IPS DF 6.9 (cell line): ENCODE measurements around the gene BCL10.
"Not testable (repeated sequence)": the region's sequence is repeated elsewhere in the genome, so short reads cannot be mapped to it uniquely, and the experiment has no call there.

Experiments used
- DNase-seq: peaks from one replicate; pipeline ENCODE4 v3.0.0-alpha.2; 2013; ENCODE audit warnings: low read depth, low spot score
- H3K27ac ChIP-seq: one replicate; pipeline ENCODE4 v1.5.1; 2013; ENCODE audit warnings: low read length, control low read depth
- H3K27me3 ChIP-seq: 2 replicates; pipeline ENCODE4 v1.6.1; 2013; ENCODE audit warnings: mild to moderate bottlenecking, low read length; ENCODE audit not compliant: control insufficient read depth, insufficient read depth
- H3K36me3 ChIP-seq: 2 replicates; pipeline ENCODE4 v1.6.1; 2013; ENCODE audit warnings: low read length; ENCODE audit not compliant: control insufficient read depth, insufficient read depth
- H3K4me1 ChIP-seq: 2 replicates; pipeline ENCODE4 v1.6.1; 2013; ENCODE audit warnings: low read length; ENCODE audit not compliant: control insufficient read depth, insufficient read depth
- H3K4me3 ChIP-seq: 2 replicates; pipeline ENCODE4 v1.5.1; 2013; ENCODE audit warnings: mild to moderate bottlenecking, low read length
- H3K9me3 ChIP-seq: 2 replicates; pipeline ENCODE4 v1.6.1; 2013; ENCODE audit warnings: low read length, inconsistent platforms; ENCODE audit not compliant: control insufficient read depth, insufficient read depth
- WGBS: extraction: QIAGEN DNeasy Blood & Tissue Kit; methylation state at CpG from one replicate; pipeline ENCODE4 v1.1.7; 2013; ENCODE audit warnings: mixed read lengths, missing lambda C conversion rate; ENCODE audit not compliant: insufficient read length, insufficient coverage; 5-methylcytosine and 5-hydroxymethylcytosine counted together

The BCL10 gene

DNA sequence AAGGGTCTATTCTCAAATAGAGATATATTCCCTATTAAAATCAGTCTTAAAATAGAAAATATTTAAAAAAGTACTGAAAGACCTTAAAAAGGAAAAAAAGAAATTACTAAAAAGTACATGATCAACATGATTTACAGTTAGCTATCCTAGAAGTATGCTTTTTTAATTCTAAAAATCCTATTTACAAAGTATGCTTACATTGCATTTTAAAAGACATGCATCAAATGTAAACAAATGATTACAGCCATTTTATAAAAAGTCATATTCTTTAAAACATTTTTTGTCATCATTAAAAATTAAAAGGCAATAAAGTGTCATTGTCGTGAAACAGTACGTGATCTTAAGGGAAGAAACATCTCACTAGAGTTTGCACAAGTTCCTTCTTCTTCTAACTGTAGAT, 9.1 kb downstream of the BCL10 start:
- no peaks in the 10 kb centered on the region for H3K4me1 ChIP-seq
- no peaks in the 10 kb centered on the region for H3K9me3 ChIP-seq
- H3K4me3 ChIP-seq = no peak overlapping the region
- H3K36me3 ChIP-seq = peaks cover 7% of the 10 kb centered on the region; the same call in 1 of the 2 replicates
- no peaks in the 10 kb centered on the region for H3K27me3 ChIP-seq
- no peak for DNase-seq
- H3K27ac ChIP-seq = no peak overlapping the region
- no CpG with 5 or more reads among the region's 2 CpGs for WGBS

GRCh38 chr1:85264150-85264549, 12.3 kb downstream of the BCL10 start:
- H3K36me3 ChIP-seq = peaks cover 4% of the 10 kb centered on the region; the same call in 1 of the 2 replicates
- H3K4me3 ChIP-seq = no peak overlapping the region
- no CpG with 5 or more reads among the region's 2 CpGs for WGBS
- H3K27ac ChIP-seq = no peak overlapping the region
- H3K4me1 ChIP-seq = no peaks in the 10 kb centered on the region
- H3K27me3 ChIP-seq = no peaks in the 10 kb centered on the region
- DNase-seq = no peak
- no peaks in the 10 kb centered on the region for H3K9me3 ChIP-seq

- H3K9me3 ChIP-seq = no peaks in the 10 kb centered on the region
- no peaks in the 10 kb centered on the region for H3K4me1 ChIP-seq
- no peak overlapping the region for H3K4me3 ChIP-seq
- no peak overlapping the region for H3K27ac ChIP-seq
- DNase-seq = no peak
- no peaks in the 10 kb centered on the region for H3K27me3 ChIP-seq
- H3K36me3 ChIP-seq = no peaks in the 10 kb centered on the region
Observed at GRCh38 chr1:85262985-85263384, 13.4 kb downstream of the BCL10 start.

DNA sequence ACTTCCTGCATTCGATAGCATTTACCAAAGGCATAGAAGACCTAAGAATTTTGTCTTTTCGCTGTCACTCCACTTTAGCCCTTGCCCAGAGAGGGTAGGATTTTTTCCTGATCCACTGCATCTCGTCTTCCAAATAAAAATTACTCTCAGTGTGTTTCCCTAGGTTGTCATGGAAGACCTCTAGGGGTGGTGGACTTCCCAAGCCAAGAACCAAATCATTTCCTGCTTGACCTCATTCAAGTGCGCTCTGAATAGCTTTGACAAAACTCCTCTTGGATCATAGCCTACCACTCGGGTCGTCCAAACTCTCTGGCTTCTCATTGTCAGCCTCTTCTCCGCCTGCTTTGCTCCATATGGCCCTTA, 16.5 kb downstream of the BCL10 start:
- no peaks in the 10 kb centered on the region; the same call in 1 of the 2 replicates for H3K36me3 ChIP-seq
- H3K4me1 ChIP-seq = no peaks in the 10 kb centered on the region
- no CpG with 5 or more reads among the region's 7 CpGs for WGBS
- no peak overlapping the region for H3K27ac ChIP-seq
- no peak overlapping the region for H3K4me3 ChIP-seq
- no peaks in the 10 kb centered on the region for H3K9me3 ChIP-seq
- H3K27me3 ChIP-seq = no peaks in the 10 kb centered on the region
- no peak for DNase-seq

DNA sequence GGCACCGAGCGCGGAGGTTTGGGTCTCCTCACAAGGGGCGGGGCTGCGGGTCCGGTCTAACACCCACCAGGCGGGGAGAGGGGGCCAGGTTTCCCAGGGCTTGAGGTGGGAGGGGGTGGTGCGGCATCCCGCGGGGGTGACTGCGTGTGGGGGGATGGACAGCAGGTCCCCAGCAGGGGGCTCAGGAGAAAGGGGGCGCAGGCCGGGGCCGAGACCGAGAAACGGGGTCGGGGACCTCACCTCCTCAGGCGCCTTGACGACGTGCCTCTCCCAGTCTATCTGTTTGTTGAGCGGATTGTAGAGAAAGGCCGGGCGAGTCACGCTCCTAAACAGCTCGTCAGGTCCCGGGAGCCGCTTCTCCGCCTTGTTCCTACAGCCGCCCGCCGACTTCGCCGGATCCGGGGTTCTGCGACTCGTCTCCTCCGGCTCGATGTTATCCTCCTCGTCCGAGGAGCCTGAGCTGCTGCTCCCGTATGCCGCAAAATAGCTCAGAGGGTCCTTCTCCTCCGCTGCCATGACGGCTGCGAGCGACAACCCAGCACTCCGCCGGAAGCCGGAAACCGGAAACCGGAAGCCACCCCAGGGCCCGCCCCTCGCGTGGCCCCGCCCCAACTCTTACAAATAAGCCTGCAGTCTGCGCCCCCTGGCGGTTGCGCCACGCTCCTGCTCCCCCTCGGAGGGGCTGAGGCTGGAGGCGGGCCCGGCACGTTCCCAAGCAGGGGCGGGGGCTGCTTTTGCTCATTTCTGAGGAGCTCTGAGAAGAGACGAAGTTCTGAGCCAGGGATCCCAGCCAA, 17.1 kb downstream of the BCL10 start, which contains the start of gene C1orf52:
TSS of gene C1orf52 (minus strand) at position 545 of the 794 bp plus-strand sequence. CDS start at position 516, 29 bp downstream.
- DNase-seq = peak; percentile 83
- Histone ChIP-seq H3K9me3 (no peaks in the 10 kb centered on the region), H3K4me3 (peak within 1 kb of the TSS; percentile 94), H3K27ac (no peak within 1 kb of the TSS), H3K36me3 (no peaks in the 10 kb centered on the region; the same call in 1 of the 2 replicates), H3K4me1 (no peaks in the 10 kb centered on the region), H3K27me3 (no peaks in the 10 kb centered on the region)
- no CpG with 5 or more reads among the region's 65 CpGs for WGBS

DNA sequence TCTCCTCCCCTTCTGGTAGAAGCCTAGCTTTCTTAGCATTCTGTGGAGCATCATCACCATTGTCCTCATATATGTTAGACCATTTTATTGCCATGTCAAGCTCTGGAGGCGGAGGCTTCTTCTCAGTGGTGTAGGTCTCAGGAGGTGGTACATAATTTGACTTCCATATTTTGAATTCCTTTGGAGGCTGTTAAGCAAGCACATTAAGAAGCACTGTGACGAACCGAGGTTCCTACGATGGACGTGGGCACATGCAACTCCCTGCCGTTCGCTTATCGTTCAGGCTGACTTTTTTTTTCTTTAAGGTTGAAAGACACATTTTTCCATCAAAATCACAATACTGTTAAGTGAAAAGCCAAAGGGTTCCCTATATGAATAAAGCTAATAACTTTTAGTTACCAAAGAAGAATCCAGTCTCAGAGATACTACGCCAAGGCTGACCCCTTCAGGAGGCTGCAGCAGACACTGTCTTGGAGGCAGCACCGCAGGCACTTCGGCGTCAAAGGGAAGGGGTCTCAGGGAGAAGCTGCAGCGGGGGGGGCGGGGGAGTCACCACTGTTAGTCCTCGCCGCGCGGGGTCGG, 17.8 kb downstream of the BCL10 start:
- no peak for DNase-seq
- Histone ChIP-seq H3K36me3 (no peaks in the 10 kb centered on the region; the same call in 1 of the 2 replicates), H3K4me3 (peak overlapping the region; percentile 94), H3K27ac (no peak overlapping the region), H3K9me3 (no peaks in the 10 kb centered on the region), H3K27me3 (no peaks in the 10 kb centered on the region), H3K4me1 (no peaks in the 10 kb centered on the region)
- no CpG with 5 or more reads among the region's 19 CpGs for WGBS

DNA sequence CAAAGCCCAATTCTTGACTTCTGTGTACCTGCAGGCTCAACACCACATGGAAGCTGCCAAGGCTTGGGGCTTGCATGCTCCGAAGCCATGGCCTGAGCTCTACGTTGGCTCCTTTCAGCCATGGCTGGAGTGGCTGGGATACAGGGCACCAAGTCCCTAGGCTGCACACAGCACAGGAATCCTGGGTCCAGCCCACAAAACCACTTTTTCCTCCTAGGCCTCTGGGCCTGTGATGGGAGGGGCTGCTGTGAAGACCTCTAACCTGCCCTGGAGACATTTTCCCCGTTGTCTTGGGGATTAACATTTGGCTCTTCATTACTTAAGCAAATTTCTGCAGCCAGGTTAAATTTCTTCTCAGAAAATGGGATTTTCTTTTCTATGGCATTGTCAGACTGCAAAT, 27.4 kb downstream of the BCL10 start:
- H3K4me1 ChIP-seq, H3K4me3 ChIP-seq, DNase-seq, H3K36me3 ChIP-seq, H3K27ac ChIP-seq, H3K9me3 ChIP-seq, H3K27me3 ChIP-seq: not testable (repeated sequence)
- WGBS = no CpG with 5 or more reads among the region's 3 CpGs

- Histone ChIP-seq H3K27ac (no peak overlapping the region), H3K27me3 (no peaks in the 10 kb centered on the region), H3K36me3 (no peaks in the 10 kb centered on the region), H3K9me3 (no peaks in the 10 kb centered on the region), H3K4me1 (no peaks in the 10 kb centered on the region), H3K4me3 (no peak overlapping the region)
- no peak for DNase-seq
- WGBS = no CpG with 5 or more reads among the region's 1 CpG
Observed at GRCh38 chr1:85245891-85246290, 30.5 kb downstream of the BCL10 start.

GRCh38 chr1:85245456-85245855, 31.0 kb downstream of the BCL10 start:
- H3K27me3 ChIP-seq = no peaks in the 10 kb centered on the region
- no peaks in the 10 kb centered on the region for H3K36me3 ChIP-seq
- no peaks in the 10 kb centered on the region for H3K4me1 ChIP-seq
- no peak overlapping the region for H3K27ac ChIP-seq
- H3K4me3 ChIP-seq = no peak overlapping the region
- no peak for DNase-seq
- no CpG with 5 or more reads among the region's 1 CpG for WGBS
- no peaks in the 10 kb centered on the region for H3K9me3 ChIP-seq

- DNase-seq = no peak
- Histone ChIP-seq H3K4me3 (no peak overlapping the region), H3K27me3 (no peaks in the 10 kb centered on the region), H3K4me1 (no peaks in the 10 kb centered on the region), H3K36me3 (no peaks in the 10 kb centered on the region), H3K9me3 (no peaks in the 10 kb centered on the region), H3K27ac (no peak overlapping the region)
- WGBS = no CpG with 5 or more reads among the region's 4 CpGs
Observed at GRCh38 chr1:85244271-85245061, 32.0 kb downstream of the BCL10 start.
